Fibroblast of the conjunctiva (primary cell): ENCODE results near the gene PGBD2.
"Not testable (repeated sequence)": the region's sequence is repeated elsewhere in the genome, so short reads cannot be mapped to it uniquely, and the experiment has no call there.

Experiments
- DNase-seq: peaks from one replicate; pipeline ENCODE4 v3.0.0-alpha.2; 2010; ENCODE audit warnings: low read depth

PGBD2 gene, protein sequence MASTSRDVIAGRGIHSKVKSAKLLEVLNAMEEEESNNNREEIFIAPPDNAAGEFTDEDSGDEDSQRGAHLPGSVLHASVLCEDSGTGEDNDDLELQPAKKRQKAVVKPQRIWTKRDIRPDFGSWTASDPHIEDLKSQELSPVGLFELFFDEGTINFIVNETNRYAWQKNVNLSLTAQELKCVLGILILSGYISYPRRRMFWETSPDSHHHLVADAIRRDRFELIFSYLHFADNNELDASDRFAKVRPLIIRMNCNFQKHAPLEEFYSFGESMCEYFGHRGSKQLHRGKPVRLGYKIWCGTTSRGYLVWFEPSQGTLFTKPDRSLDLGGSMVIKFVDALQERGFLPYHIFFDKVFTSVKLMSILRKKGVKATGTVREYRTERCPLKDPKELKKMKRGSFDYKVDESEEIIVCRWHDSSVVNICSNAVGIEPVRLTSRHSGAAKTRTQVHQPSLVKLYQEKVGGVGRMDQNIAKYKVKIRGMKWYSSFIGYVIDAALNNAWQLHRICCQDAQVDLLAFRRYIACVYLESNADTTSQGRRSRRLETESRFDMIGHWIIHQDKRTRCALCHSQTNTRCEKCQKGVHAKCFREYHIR

GRCh38 chr1:248906009-248906752 lies at the start of gene PGBD2:
PGBD2 (plus strand) TSS chr1:248906235; CDS start chr1:248913863, 7,628 bp downstream.
- peak; percentile 87 for DNase-seq

DNA sequence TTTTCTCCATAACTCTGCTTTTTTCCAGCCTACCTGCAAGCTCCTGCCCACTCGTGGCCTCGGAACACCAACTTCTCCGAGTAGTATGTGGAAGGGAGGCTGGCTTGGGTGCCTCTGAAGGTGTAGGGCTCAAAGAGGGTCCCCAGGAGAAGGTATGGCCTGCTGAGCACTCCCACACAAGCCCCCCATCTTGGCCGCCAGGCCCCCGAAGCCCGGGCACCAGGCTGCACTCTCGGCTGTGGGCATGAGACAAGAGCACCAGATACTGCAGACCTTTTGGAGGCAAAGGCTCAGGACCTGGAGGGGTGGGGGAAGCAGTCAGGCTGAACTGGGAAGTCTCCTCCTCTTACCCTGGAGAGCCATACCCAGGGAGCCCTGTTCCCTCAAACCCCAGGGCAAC lies 48.8 kb upstream of the PGBD2 start:
- DNase-seq: no peak

- DNase-seq: no peak
These were observed 48.3 kb upstream of the PGBD2 start for GRCh38 chr1:248857749-248858095.

- peak; percentile 30 for DNase-seq
These were observed 47.7 kb upstream of the PGBD2 start for GRCh38 chr1:248858096-248858890.

GRCh38 chr1:248858891-248859889 lies 46.8 kb upstream of the PGBD2 start, which contains the start of gene ZNF692:
ZNF692 (minus strand) TSS chr1:248859085; CDS start chr1:248858309, 776 bp downstream.
- DNase-seq: peak; percentile 94

DNA sequence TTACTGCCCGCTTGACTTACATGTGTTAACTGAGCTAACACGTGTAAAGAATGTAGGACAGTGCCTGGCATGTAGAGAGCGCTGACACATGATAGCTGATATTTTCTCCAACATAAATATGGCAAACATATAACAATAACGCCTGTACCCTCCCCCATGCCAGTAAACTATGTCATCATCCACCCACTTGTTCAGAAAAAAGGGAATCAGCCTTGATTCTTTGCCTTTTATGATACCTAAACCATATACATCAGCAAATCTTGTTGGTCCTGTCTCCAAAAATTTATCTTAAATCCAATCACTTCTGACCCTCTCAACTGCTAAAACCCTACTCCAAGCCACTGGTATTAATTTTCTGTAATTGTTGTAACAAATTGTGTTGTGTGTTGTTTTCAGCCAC lies 46.0 kb upstream of the PGBD2 start:
- DNase-seq: no peak

GRCh38 chr1:248861616-248862015 lies 44.4 kb upstream of the PGBD2 start:
- no peak for DNase-seq

GRCh38 chr1:248862695-248862997 lies 43.4 kb upstream of the PGBD2 start:
- no peak for DNase-seq

- DNase-seq: peak; percentile 57
These were observed 42.8 kb upstream of the PGBD2 start for GRCh38 chr1:248862998-248863881.

DNA sequence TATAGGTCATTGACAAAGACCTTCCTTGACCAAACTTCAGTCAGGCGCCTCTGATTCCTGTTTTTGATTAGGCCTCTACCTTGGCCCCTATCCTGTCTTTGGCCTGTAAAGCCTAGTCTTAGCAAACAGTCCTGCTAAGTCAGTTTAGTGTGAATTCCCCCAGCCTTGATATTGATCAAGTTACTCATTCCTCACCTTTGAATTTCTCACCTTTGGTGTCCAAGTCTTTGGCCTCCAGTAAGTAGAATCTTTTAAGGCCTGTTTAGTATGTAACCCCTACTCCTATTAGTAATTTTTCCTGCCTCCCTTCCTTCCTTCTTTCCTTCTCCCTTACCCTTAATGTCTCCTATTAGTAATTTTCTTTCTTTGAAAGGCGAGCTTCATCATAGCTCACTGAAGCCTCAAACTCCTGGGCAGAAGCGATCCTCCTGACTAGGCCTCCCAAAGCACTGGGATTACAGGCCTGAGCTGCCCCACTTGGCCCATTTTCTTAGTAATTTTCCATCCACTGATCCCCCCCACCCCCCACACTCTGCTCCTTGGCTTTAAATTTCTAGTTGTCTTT lies 34.1 kb upstream of the PGBD2 start:
- no peak for DNase-seq

- peak; percentile 6 for DNase-seq
These were observed 33.2 kb upstream of the PGBD2 start for GRCh38 chr1:248872752-248873408.

DNA sequence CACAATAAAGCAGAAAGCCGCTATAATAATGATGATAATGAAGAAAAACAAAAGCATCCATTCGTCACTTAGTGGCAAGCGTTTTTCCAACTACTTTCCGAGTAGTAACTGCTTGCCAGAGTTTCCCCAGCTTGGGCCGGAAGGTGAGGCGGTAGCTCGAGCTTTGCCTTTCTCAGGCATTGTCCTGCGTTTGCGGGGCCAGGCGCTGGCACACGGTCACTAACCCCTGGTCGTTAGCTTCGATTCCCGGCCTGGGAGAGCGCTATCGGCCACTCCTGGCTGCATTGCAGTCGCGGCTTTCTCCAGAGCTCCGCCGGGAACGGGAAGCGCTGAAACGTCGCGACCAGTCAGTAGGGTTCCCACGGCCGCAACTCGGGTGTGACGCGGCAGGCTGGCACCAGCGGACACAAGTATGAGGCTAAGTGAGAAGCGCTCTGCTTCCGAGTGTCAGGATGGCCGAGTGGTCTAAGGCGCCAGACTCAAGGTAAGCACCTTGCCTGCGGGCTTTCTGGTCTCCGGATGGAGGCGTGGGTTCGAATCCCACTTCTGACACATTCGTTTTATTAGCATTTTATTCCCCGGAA lies 32.5 kb upstream of the PGBD2 start:
- peak; percentile 97 for DNase-seq

- DNase-seq: no peak
These were observed 32.0 kb upstream of the PGBD2 start for GRCh38 chr1:248873993-248874533.

GRCh38 chr1:248881261-248881660 lies 24.8 kb upstream of the PGBD2 start:
- DNase-seq: no peak

- not testable (repeated sequence) for DNase-seq
These were observed 23.6 kb upstream of the PGBD2 start for GRCh38 chr1:248882427-248882826.

GRCh38 chr1:248884632-248885295 lies 21.3 kb upstream of the PGBD2 start:
- no peak for DNase-seq

GRCh38 chr1:248885646-248886045 lies 20.4 kb upstream of the PGBD2 start:
- no peak for DNase-seq
